DMS114 treated with DMSO at 0.1 percent for 48 hours (cell line): ENCODE measurements around the gene SUPT5H.
"Not testable (repeated sequence)": the region's sequence is repeated elsewhere in the genome, so short reads cannot be mapped to it uniquely, and the experiment has no call there.

Experiments used
- DNase-seq: peaks from one replicate; lab custom pipeline; 2025; ENCODE audit not compliant: unreplicated experiment; lab: John Stamatoyannopoulos, UW

SUPT5H gene

GRCh38 chr19:39463403-39463802 is 18.0 kb downstream of the SUPT5H start:
- DNase-seq, result no peak

GRCh38 chr19:39465956-39466747 is 20.8 kb downstream of the SUPT5H start:
- DNase-seq, result no peak

- DNase-seq, result no peak
Observed at GRCh38 chr19:39467941-39468340, 22.6 kb downstream of the SUPT5H start.

GRCh38 chr19:39469036-39469435 is 23.7 kb downstream of the SUPT5H start:
- no peak for DNase-seq

DNA sequence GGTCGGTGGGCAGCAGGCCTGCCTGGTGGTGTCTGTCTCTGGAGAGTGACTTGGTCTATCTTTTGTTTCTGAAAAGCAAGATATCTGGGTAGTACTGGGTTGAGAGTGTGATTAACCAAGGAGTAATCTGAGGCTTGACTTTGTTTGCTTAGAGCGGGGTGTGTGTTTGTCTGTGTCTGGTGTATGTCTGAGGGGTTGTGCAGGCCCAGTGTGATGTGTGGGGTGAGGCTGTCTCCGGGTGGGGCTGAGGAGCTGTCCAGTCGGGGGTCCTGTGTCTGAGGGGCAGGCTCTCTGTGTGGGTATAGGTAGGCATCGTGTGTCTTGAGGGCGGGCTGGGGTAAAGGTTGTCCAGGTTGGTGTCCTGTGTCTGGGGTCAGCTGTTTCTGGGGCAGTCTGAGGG is 24.2 kb downstream of the SUPT5H start:
- DNase-seq, result no peak

GRCh38 chr19:39470724-39471339 is 25.4 kb downstream of the SUPT5H start:
- no peak for DNase-seq

DNA sequence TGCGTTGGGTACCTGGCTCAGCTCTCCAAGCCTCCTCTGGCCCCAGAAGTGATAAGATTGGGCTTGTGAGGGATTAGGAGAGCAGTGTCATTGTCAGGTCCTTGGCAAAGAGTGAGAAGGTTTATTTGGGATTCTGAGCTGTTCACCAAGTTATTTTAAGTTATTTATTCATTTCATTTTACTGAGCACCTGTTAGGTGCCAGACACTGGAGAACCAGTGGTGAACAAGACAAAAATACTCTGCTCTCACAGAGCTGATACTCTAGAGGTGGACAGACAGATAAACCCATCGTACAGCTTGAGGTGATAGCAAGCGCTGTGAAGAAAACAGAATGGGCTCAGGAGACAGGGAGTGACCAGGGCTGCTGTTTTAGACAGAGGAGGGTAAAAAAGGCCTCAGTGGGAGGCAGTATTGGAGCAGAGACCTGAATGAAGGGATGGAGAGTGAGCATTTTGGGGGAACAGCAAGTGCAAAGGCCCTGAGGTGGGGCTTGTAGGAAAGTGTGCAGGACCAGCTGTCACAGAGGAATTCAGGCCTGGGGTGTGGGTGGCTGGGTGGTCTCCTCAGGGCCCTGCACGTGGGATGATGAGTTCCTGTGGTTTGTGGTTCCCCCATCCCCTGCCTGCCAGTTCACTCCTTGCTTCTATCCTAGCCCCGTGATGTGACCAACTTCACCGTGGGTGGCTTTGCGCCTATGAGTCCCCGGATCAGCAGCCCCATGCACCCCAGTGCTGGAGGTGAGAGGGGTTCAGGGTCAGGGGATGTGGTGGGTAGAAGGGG is 26.6 kb downstream of the SUPT5H start:
- DNase-seq, result no peak

DNA sequence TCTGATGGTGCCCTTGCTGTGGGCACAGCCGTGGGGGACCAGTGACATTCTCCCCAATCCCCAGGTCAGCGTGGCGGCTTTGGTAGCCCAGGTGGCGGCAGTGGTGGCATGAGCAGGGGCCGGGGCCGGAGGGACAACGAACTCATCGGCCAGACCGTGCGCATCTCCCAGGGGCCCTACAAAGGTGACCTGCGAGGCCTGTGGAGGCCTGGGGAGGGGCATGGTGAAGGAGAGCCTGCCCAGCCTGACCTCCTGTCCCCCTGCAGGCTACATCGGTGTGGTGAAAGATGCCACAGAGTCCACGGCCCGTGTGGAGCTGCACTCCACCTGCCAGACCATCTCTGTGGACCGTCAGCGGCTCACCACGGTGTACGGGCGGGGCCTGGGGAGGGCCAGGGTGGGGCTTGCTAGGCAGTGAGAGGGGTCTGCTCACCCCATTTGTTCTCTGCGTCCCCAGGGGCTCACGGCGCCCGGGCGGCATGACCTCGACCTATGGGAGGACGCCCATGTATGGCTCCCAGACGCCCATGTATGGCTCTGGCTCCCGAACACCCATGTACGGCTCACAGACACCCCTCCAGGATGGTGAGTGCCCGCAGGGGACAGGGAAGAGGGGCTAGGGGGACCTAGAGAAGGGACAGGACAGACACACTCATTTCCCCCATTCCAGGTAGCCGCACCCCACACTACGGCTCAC is 27.5 kb downstream of the SUPT5H start:
- DNase-seq, result no peak

GRCh38 chr19:39473443-39473960 is 28.1 kb downstream of the SUPT5H start:
- DNase-seq, result no peak

- DNase-seq, result no peak
Observed at GRCh38 chr19:39474139-39474620, 28.8 kb downstream of the SUPT5H start.

- no peak for DNase-seq
Observed at GRCh38 chr19:39475748-39476147, 30.4 kb downstream of the SUPT5H start.

DNA sequence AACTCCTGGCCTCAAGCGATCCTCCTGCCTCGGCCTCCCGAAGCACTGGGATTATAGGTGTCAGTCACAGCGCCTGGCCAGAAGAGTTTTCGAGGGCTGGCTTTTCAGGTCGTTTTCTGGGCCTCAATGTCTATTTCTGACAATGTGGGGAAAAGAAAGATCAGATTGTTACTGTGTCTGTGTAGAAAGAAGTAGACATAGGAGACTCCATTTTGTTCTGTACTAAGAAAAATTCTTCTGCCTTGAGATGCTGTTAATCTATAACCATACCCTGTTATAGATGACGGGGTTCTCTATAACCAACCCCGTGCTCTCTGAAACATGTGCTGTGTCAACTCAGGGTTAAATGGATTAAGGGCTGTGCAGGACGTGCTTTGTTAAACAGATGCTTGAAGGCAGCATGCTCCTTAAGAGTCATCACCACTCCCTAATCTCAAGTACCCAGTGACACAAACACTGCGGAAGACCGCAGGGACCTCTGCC is 34.0 kb downstream of the SUPT5H start:
- not testable (repeated sequence) for DNase-seq

DNA sequence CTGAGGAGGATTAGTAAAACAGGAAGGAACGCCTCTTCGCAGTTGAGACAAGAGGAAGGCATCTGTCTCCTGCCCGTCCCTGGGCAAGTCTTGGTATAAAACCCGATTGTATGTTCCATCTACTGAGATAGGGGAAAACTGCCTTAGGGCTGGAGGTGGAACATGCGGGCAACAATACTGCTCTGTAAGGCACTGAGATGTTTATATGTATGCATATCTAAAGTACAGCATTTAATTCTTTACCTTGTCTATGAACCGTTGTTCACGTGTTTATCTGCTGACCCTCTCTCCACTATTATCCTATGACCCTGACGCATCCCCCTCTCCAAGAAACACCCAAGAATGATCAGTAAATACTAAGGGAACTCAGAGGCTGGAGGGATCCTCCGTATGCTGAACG is 34.5 kb downstream of the SUPT5H start:
- no peak for DNase-seq

GRCh38 chr19:39480337-39481228 is 35.2 kb downstream of the SUPT5H start, which contains the start of gene TIMM50:
TIMM50 (plus strand) TSS chr19:39480838; CDS start chr19:39480854, 16 bp downstream.
- peak; percentile 95 for DNase-seq

- DNase-seq, result no peak
Observed at GRCh38 chr19:39481229-39481545, 35.8 kb downstream of the SUPT5H start.

DNA sequence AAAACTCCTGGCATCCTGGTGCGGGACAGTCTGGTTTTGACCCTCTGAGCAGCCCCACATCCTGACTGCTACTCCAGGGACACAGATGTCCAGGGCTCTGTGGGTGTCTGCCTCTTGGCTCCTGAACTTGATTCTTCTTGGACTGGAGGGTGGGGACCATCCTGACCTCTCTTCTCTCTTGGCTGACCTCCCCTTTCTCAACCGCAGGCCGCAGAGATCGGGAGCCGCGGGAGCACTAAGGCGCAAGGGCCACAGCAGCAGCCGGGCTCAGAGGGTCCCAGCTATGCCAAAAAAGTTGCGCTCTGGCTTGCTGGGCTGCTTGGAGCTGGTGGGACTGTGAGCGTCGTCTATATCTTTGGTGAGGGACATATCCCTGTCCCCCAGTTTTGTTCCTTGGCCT is 36.3 kb downstream of the SUPT5H start:
- DNase-seq, result no peak

- DNase-seq, result no peak
Observed at GRCh38 chr19:39483141-39483540, 37.8 kb downstream of the SUPT5H start.

DNA sequence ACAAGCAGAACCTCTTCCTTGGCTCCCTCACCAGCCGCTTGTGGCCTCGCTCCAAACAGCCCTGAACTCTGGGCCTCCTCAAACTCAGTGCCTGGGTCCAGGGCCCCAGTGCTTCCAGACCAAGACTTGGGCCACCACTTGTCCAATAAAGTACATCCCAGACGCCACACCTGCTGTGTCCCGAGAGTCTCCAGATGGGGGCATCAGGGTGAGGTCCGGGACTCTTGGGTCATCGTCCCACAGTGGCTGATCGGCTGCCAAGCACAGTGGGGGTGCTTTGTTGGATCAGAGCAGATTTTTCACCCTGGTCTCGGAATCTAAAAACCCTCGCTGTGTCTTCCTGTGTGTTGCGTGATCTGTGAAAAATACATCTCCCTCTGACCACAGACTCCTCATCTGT is 44.4 kb downstream of the SUPT5H start:
- no peak for DNase-seq

GRCh38 chr19:39492225-39492624 is 46.8 kb downstream of the SUPT5H start:
- no peak for DNase-seq

DNA sequence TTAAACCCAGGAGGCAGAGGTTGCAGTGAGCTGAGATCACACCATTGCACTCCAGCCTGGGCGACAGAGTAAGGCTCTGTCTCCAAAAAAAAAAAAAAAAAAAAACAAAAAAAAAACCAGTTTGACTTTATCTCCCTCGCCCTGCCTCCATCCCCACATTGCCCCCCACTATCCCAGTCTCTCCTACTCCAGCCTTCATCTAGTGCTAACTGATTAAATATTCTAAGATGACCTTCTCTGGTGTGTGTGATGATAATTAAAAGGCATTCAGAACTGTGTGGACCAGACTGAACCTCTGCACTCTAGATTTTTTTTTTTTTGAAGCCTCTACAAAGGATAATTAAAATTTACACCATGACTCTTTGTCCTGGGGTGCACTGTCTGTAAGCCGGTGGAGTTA is 47.4 kb downstream of the SUPT5H start:
- DNase-seq, result no peak
